ENCODE measurements around the gene ABCD3.

GRCh38 chr1:94540440-94541245, 122.5 kb downstream of the ABCD3 start:
- TF ChIP-seq POLR2AphosphoS5 (IDR thresholded peaks at IDR 0.05; ENCODE audit: low read depth, low read length) (no peak), POLR2A (IDR thresholded peaks at IDR 0.05; ENCODE audit: low read depth, low read length) (no peak), TAF1 (IDR thresholded peaks at IDR 0.05; ENCODE audit: borderline replicate concordance, low read depth, low read length) (no peak)

All from GM12892 (cell line).